H9 (cell line): ENCODE data around the gene STK10. TPM values are rescaled to one million over a fixed set of nuclear protein-coding genes. Genes with fewer than 3 reads are reported as not detected.
A peak's percentile ranks its signal among the peaks of the same experiment; 100 is the strongest.

Source experiments
- DNase-seq: peaks from one replicate; pipeline ENCODE4 v3.0.0-alpha.2; 2017
- H2AFZ ChIP-seq: one replicate; pipeline ENCODE4 v1.6.1; 2013; ENCODE audit warnings: mild to moderate bottlenecking, low read length, control low read depth, moderate library complexity
- H2AK5ac ChIP-seq: 2 replicates; pipeline ENCODE4 v1.6.1; 2013; ENCODE audit warnings: low read length, control low read depth, mixed read lengths; ENCODE audit not compliant: insufficient read length
- H2BK120ac ChIP-seq: one replicate; pipeline ENCODE4 v1.6.1; 2013; ENCODE audit warnings: low read depth, mild to moderate bottlenecking, low read length, control low read depth, inconsistent platforms; ENCODE audit not compliant: poor library complexity, severe bottlenecking
- H2BK12ac ChIP-seq: 2 replicates; pipeline ENCODE4 v1.6.1; 2013; ENCODE audit warnings: low read length, control low read depth, mixed read lengths, low read depth; ENCODE audit not compliant: insufficient read length
- H2BK15ac ChIP-seq: 2 replicates; pipeline ENCODE4 v1.6.1; 2013; ENCODE audit warnings: low read depth, low read length, control low read depth
- H2BK20ac ChIP-seq: one replicate; pipeline ENCODE4 v1.6.1; 2013; ENCODE audit warnings: low read depth, mild to moderate bottlenecking, low read length, control low read depth, inconsistent platforms; ENCODE audit not compliant: poor library complexity, severe bottlenecking
- H2BK5ac ChIP-seq: 2 replicates; pipeline ENCODE4 v1.6.1; 2013; ENCODE audit warnings: low read length, control low read depth, mixed read lengths; ENCODE audit not compliant: insufficient read length
- H3K14ac ChIP-seq: 2 replicates; pipeline ENCODE4 v1.6.1; 2013; ENCODE audit warnings: low read length, control low read depth; ENCODE audit not compliant: insufficient read depth
- H3K18ac ChIP-seq: 2 replicates; pipeline ENCODE4 v1.6.1; 2013; ENCODE audit warnings: low read depth, mild to moderate bottlenecking, mixed read lengths, low read length, control low read depth; ENCODE audit not compliant: insufficient read length
- H3K23ac ChIP-seq: 2 replicates; pipeline ENCODE4 v1.6.1; 2013; ENCODE audit warnings: low read length, control low read depth, mixed read lengths, low read depth; ENCODE audit not compliant: insufficient read length
- H3K23me2 ChIP-seq: 2 replicates; pipeline ENCODE4 v1.6.1; 2013; ENCODE audit warnings: low read depth, mild to moderate bottlenecking, mixed read lengths, low read length, control low read depth; ENCODE audit not compliant: insufficient read length, poor library complexity, severe bottlenecking
- H3K27ac ChIP-seq: 2 replicates; pipeline ENCODE4 v1.5.1; 2013; ENCODE audit warnings: low read length, control low read depth, mixed read lengths, low read depth; ENCODE audit not compliant: insufficient read length
- H3K27me3 ChIP-seq: 2 replicates; pipeline ENCODE4 v1.6.1; 2013; ENCODE audit warnings: low read length, control low read depth, inconsistent platforms; ENCODE audit not compliant: insufficient read depth
- H3K4ac ChIP-seq: 2 replicates; pipeline ENCODE4 v1.6.1; 2013; ENCODE audit warnings: low read depth, mild to moderate bottlenecking, control low read depth, inconsistent platforms, low read length, moderate library complexity
- H3K4me1 ChIP-seq: 2 replicates; pipeline ENCODE4 v1.6.1; 2013; ENCODE audit warnings: low read length, control low read depth, inconsistent platforms; ENCODE audit not compliant: insufficient read depth
- H3K4me2 ChIP-seq: 2 replicates; pipeline ENCODE4 v1.6.1; 2013; ENCODE audit warnings: low read length, control low read depth, mixed read lengths; ENCODE audit not compliant: insufficient read length, insufficient read depth
- H3K56ac ChIP-seq: 2 replicates; pipeline ENCODE4 v1.6.1; 2013; ENCODE audit warnings: low read depth, mild to moderate bottlenecking, mixed read lengths, low read length, control low read depth; ENCODE audit not compliant: insufficient read length
- H3K79me1 ChIP-seq: 2 replicates; pipeline ENCODE4 v1.6.1; 2013; ENCODE audit warnings: low read depth, mild to moderate bottlenecking, moderate library complexity, low read length, control low read depth, inconsistent platforms; ENCODE audit not compliant: insufficient read depth, poor library complexity, severe bottlenecking
- H3K79me2 ChIP-seq: 2 replicates; pipeline ENCODE4 v1.6.1; 2013; ENCODE audit warnings: low read length, control low read depth, inconsistent platforms; ENCODE audit not compliant: insufficient read depth
- H3K9ac ChIP-seq: 2 replicates; pipeline ENCODE4 v1.6.1; 2013; ENCODE audit warnings: low read length, control low read depth, mixed read lengths; ENCODE audit not compliant: insufficient read length; ENCODE audit errors: extremely low read depth
- H3K9me3 ChIP-seq: one replicate; pipeline ENCODE4 v1.6.1; 2013; ENCODE audit warnings: low read depth, low read length, inconsistent platforms; ENCODE audit not compliant: control insufficient read depth
- H3T11ph ChIP-seq: one replicate; pipeline ENCODE4 v1.6.1; 2013; ENCODE audit warnings: mild to moderate bottlenecking, low read length, control low read depth, inconsistent platforms
- H4K20me1 ChIP-seq: one replicate; pipeline ENCODE4 v1.6.1; 2013; ENCODE audit not compliant: control insufficient read depth, insufficient read length, insufficient read depth
- H4K5ac ChIP-seq: 2 replicates; pipeline ENCODE4 v1.6.1; 2013; ENCODE audit warnings: low read depth, mild to moderate bottlenecking, mixed read lengths, low read length, control low read depth; ENCODE audit not compliant: insufficient read length
- H4K8ac ChIP-seq: replicated peaks from 2 replicates; pipeline ENCODE4 v1.6.1; 2013; ENCODE audit warnings: low read length, control low read depth, mixed read lengths, low read depth; ENCODE audit not compliant: insufficient read length
- H4K91ac ChIP-seq: 2 replicates; pipeline ENCODE4 v1.6.1; 2013; ENCODE audit warnings: low read depth, mild to moderate bottlenecking, moderate library complexity, mixed read lengths, low read length, control low read depth; ENCODE audit not compliant: insufficient read length
- H3K27ac Mint-ChIP-seq, 3 experiments: 2 replicates in 2 of 3; 3 replicates in 1 of 3; pipeline ENCODE4 v1.8.0; 2020 to 2021; ENCODE audit warnings: mixed read lengths in 3 of 3, mild to moderate bottlenecking in 1 of 3, moderate library complexity in 1 of 3
- H3K27me3 Mint-ChIP-seq: 2 replicates; pipeline ENCODE4 v1.8.0; 2021; ENCODE audit warnings: low read depth, mild to moderate bottlenecking, moderate library complexity, mixed read lengths
- H3K36me3 Mint-ChIP-seq, 3 experiments: 2 replicates in 2 of 3; 3 replicates in 1 of 3; pipeline ENCODE4 v1.8.0; 2020 to 2021; ENCODE audit warnings: low read depth in 3 of 3, mixed read lengths in 3 of 3; ENCODE audit not compliant: insufficient read depth in 1 of 3
- H3K4me1 Mint-ChIP-seq, 2 experiments: 2 replicates each; pipeline ENCODE4 v1.8.0; 2020; ENCODE audit warnings: mixed read lengths in 2 of 2
- H3K4me3 Mint-ChIP-seq, 2 experiments: 2 replicates in 1 of 2; 3 replicates in 1 of 2; pipeline ENCODE4 v1.8.0; 2020 to 2021; ENCODE audit warnings: mild to moderate bottlenecking in 2 of 2, mixed read lengths in 2 of 2, moderate library complexity in 1 of 2
- H3K9me3 Mint-ChIP-seq, 2 experiments: 2 replicates in 1 of 2; 3 replicates in 1 of 2; pipeline ENCODE4 v1.8.0; 2020; ENCODE audit warnings: mild to moderate bottlenecking in 2 of 2, mixed read lengths in 2 of 2, moderate library complexity in 1 of 2
- WGBS: extraction: QIAGEN DNeasy Blood & Tissue Kit; methylation state at CpG from one replicate; pipeline ENCODE4 v1.1.7; 2013; ENCODE audit warnings: missing lambda C conversion rate, low lambda C conversion rate, mixed read lengths; ENCODE audit not compliant: insufficient read length; ENCODE audit errors: extremely low coverage; 5-methylcytosine and 5-hydroxymethylcytosine counted together
- total RNA-seq: library from RNA; stranded (reverse); gene quantifications from 2 replicates; pipeline ENCODE4 v1.2.1, GENCODE V29; 2021
- TF ChIP-seq, protein P1 (sequence below): fragments of 200-600 bp; sonication (generic); conservative IDR thresholded peaks from 3 replicates; pipeline ENCODE4 v1.8.0; 2021; ENCODE audit warnings: antibody characterized with exemption, mild to moderate bottlenecking

STK10 gene
- total RNA-seq, 1 experiment from 2014 or later: 14.6 TPM

DNA sequence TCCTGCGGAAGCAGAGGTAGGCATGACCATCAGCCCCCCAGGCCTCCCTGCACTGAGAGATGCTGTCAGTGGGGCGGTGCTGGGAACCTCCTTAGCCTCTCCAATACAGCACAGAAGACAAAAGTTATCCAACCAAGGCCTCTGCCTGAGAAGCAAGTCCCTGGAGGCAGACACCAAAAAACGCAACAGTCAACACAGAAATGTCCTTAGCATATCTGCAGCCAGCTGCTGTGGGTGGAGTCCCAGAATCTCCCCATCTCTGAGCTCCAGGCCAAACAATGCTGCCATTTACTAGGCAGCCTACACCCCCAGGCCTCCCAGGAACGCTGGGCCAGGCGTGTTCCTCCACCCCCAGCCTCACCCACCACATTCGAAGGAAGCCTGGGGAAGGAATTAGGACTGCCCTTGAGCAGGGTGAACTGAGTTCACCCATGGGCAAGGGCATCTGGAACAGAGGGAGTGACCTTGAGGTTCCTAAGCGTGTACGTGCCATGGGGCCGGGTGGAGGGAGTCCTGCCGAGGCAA lies 43.7 kb downstream of the STK10 start:
- no peaks in the 10 kb centered on the region for H3K9me3 Mint-ChIP-seq
- peak overlapping the region in 2 of 3 experiments; percentile 39 to 84; a peak in 3 of 7 replicates for H3K27ac Mint-ChIP-seq
- H2BK20ac ChIP-seq: no peak overlapping the region
- no peaks in the 10 kb centered on the region for H3K9me3 ChIP-seq
- no CpG with 5 or more reads among the region's 10 CpGs for WGBS
- H4K20me1 ChIP-seq: no peaks in the 10 kb centered on the region
- H3K4me1 ChIP-seq: no peaks in the 10 kb centered on the region
- H3K4me1 Mint-ChIP-seq: peaks cover 18% of the 10 kb centered on the region in 2 experiments
- H2BK120ac ChIP-seq: no peak overlapping the region
- H3K56ac ChIP-seq: no peak overlapping the region
- DNase-seq: no peak
- H3K9ac ChIP-seq: no peak overlapping the region
- H2BK15ac ChIP-seq: no peak overlapping the region
- H3K79me2 ChIP-seq: no peaks in the 10 kb centered on the region
- no peaks in the 10 kb centered on the region for H3K27me3 Mint-ChIP-seq
- H3K27ac ChIP-seq: no peak overlapping the region
- no peak overlapping the region for H3K23ac ChIP-seq
- H3K79me1 ChIP-seq: no peaks in the 10 kb centered on the region
- H3K14ac ChIP-seq: no peak overlapping the region
- no peak overlapping the region for H3K4ac ChIP-seq
- no peak overlapping the region for H3K18ac ChIP-seq
- no peak overlapping the region for H3K4me3 Mint-ChIP-seq
- TF ChIP-seq, protein P1, sequence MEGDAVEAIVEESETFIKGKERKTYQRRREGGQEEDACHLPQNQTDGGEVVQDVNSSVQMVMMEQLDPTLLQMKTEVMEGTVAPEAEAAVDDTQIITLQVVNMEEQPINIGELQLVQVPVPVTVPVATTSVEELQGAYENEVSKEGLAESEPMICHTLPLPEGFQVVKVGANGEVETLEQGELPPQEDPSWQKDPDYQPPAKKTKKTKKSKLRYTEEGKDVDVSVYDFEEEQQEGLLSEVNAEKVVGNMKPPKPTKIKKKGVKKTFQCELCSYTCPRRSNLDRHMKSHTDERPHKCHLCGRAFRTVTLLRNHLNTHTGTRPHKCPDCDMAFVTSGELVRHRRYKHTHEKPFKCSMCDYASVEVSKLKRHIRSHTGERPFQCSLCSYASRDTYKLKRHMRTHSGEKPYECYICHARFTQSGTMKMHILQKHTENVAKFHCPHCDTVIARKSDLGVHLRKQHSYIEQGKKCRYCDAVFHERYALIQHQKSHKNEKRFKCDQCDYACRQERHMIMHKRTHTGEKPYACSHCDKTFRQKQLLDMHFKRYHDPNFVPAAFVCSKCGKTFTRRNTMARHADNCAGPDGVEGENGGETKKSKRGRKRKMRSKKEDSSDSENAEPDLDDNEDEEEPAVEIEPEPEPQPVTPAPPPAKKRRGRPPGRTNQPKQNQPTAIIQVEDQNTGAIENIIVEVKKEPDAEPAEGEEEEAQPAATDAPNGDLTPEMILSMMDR: no peak
- H3K23me2 ChIP-seq: no peaks in the 10 kb centered on the region
- H3K4me2 ChIP-seq: no peak overlapping the region
- H2AK5ac ChIP-seq: no peak overlapping the region
- H2BK12ac ChIP-seq: no peak overlapping the region
- H2AFZ ChIP-seq: no peak overlapping the region
- H4K8ac ChIP-seq: no peak overlapping the region
- H3T11ph ChIP-seq: no peak overlapping the region
- H3K36me3 Mint-ChIP-seq: peaks cover 0 to 2% (median 0%) of the 10 kb centered on the region in 3 experiments; a peak in 2 of 7 replicates
- no peaks in the 10 kb centered on the region for H3K27me3 ChIP-seq
- no peak overlapping the region for H4K91ac ChIP-seq
- H4K5ac ChIP-seq: no peak overlapping the region
- H2BK5ac ChIP-seq: no peak overlapping the region
